ENCODE results near the gene TRPC4AP. TPM values are rescaled to one million over a fixed set of nuclear protein-coding genes. Genes with fewer than 3 reads are reported as not detected.

TRPC4AP gene
- total and polyA plus RNA-seq, 10 of the 15 experiments (the other 5 are each of a cell fraction or from before 2014, with no cell fraction given): 1.1 to 61.7 (median 41.2) TPM

DNA sequence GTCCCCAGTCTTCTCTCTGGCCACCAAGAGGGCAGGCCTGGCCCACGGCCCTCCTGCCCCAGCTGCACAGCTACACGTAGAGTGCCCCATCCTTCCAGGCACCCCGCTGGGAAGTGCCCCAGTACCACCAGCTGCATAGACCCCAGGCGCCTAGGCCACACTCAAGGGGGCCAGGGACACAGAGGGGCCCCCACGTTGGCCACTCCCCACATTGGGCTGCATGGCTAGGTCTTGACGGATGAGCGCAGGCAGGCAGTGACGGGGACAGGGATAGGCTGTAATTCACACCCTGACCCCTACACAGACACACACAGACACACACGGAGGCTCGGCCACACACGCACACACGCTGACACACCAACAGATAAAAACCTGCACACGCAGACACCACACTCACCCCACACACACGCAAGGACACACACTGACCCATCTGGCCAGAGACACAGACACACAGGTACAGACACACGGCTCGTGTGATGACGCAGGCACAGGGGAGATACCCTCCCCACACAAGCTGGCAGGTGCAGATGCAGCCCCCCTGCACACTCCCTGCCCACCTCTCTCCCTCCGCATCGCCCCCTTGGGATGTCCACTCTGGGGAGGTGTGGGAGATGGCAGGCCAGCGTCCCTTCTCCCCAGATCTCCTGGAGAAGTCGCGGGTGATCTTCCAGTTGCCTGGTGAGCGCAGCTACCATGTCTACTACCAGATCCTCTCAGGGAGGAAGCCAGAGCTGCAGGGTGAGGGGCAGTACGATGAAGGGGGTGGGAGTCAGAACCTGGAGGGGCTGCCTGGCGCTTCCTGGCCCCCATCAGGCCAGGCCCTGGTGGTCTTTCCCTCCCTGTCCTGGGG lies 106.9 kb downstream of the TRPC4AP start (continued):
- TF ChIP-seq ZSCAN29 (IDR thresholded peaks at IDR 0.05): no peak
- TF ChIP-seq YY1 (IDR thresholded peaks at IDR 0.05; ENCODE audit: low read depth, low read length): no peak
- TF ChIP-seq SIX5 (IDR thresholded peaks at IDR 0.05; ENCODE audit: low read depth, low read length, severe bottlenecking): no peak
- TF ChIP-seq ESRRA (IDR thresholded peaks at IDR 0.05; ENCODE audit: low read length): no peak
- TF ChIP-seq EED (IDR thresholded peaks at IDR 0.05; ENCODE audit: low read depth): no peak
- TF ChIP-seq USF2 (IDR thresholded peaks at IDR 0.05; ENCODE audit: borderline replicate concordance, low read depth, low read length): no peak
- TF ChIP-seq CUX1 (IDR thresholded peaks at IDR 0.05; ENCODE audit: insufficient replicate concordance, low read depth, low read length): no peak
- TF ChIP-seq IRF5 (IDR thresholded peaks at IDR 0.05; ENCODE audit: borderline replicate concordance): no peak
- TF ChIP-seq MXI1 (IDR thresholded peaks at IDR 0.05; ENCODE audit: low read depth, low read length): no peak
- TF ChIP-seq NRF1 (conservative IDR thresholded peaks at IDR 0.05; ENCODE audit: low read depth, low read length): no peak

Data from GM12878 (cell line).